Right lobe of liver (tissue), 4 donors: ENCODE data around the gene C1orf53.

Experiments used
- POLR2A ChIP-seq: fragments of 450-650 bp; IDR thresholded peaks from one replicate; pipeline ENCODE4 v1.6.1; 2017; ENCODE audit warnings: antibody characterized with exemption, mild to moderate bottlenecking
- TF ChIP-seq, protein P1 (sequence below), 4 donors: fragments of 200-600 bp in 3 of 4; fragments of 450-650 bp in 1 of 4; IDR thresholded peaks; one replicate each; pipeline versions ENCODE4 v1.5.1 to v1.8.0; 2016 to 2022; ENCODE audit warnings: antibody characterized with exemption in 4 of 4, mild to moderate bottlenecking in 2 of 4
- donor health status: DM: no; HTN: no; CAD: no.
- donor health status: DM: no; HTN: no; CAD: no.
- donor health status: DM: no; HTN: yes; CAD: no.

DNA sequence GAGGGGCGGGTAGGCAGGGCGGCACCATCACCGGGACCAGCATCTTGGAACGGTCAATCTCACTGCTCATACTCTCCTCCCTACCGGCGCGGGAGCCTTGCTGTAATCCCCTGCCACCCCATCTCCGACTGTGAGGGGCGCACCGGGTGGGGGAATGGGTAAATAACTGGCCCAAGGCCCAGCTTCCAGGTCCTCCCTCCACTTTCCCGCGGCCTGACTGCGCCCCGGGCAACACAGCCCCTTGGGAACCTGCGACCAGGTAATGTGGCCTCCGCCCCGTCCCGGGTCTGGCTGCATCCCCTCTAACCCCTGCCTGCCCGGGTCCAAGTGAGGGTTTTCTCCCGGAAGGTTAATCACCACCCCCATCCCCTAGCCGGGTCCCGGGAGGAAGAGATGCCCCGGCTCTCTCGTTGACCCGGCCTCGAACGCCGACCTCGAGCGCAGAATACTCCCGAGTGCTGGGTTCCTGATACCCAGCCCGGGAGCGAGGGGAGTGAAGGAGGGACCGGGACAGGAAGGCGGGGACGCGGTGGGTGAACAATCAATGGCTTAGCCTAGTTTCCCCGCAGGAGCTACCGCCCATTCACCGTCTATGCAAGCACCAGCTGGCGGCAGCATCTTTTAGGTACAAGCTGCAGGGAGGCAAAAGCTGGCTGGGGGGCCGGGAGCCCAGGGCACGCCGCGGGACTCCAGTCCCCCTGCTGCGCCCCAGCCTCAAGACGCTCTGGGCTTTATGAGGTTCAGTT is 8.9 kb downstream of the C1orf53 start:
- TF ChIP-seq, protein P1, sequence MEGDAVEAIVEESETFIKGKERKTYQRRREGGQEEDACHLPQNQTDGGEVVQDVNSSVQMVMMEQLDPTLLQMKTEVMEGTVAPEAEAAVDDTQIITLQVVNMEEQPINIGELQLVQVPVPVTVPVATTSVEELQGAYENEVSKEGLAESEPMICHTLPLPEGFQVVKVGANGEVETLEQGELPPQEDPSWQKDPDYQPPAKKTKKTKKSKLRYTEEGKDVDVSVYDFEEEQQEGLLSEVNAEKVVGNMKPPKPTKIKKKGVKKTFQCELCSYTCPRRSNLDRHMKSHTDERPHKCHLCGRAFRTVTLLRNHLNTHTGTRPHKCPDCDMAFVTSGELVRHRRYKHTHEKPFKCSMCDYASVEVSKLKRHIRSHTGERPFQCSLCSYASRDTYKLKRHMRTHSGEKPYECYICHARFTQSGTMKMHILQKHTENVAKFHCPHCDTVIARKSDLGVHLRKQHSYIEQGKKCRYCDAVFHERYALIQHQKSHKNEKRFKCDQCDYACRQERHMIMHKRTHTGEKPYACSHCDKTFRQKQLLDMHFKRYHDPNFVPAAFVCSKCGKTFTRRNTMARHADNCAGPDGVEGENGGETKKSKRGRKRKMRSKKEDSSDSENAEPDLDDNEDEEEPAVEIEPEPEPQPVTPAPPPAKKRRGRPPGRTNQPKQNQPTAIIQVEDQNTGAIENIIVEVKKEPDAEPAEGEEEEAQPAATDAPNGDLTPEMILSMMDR (IDR thresholded peaks at IDR 0.05): no peak
- TF ChIP-seq POLR2A: no peak
